Esophagus squamous epithelium (tissue), 5 donors: Measurements from ENCODE around the gene VAV2. TPM values are rescaled to one million over a fixed set of nuclear protein-coding genes. Genes with fewer than 3 reads are reported as not detected.

Experiments
- DNase-seq: peaks from one replicate; lab custom pipeline; 2025; lab: John Stamatoyannopoulos, UW
- H3K27ac ChIP-seq, 4 donors: fragments of 200-600 bp; sonication (generic); one replicate each; pipeline ENCODE4 v1.5.1; 2016 to 2019; ENCODE audit warnings: mild to moderate bottlenecking in 1 of 4
- H3K27me3 ChIP-seq, 4 donors: fragments of 200-600 bp; sonication (generic); 1 replicate in 3 of 4; 2 replicates in 1 of 4; pipeline versions ENCODE4 v1.5.1 to v1.6.0; 2017 to 2021; ENCODE audit warnings: antibody characterized with exemption in 1 of 4
- H3K36me3 ChIP-seq, 3 donors: fragments of 200-600 bp; sonication (generic); one replicate each; pipeline ENCODE4 v1.5.1; 2016 to 2019
- H3K4me1 ChIP-seq, 3 donors: fragments of 200-600 bp; sonication (generic); one replicate each; pipeline ENCODE4 v1.5.1; 2017 to 2019
- H3K4me3 ChIP-seq, 4 donors: fragments of 200-600 bp; sonication (generic); 1 replicate in 3 of 4; 2 replicates in 1 of 4; pipeline ENCODE4 v1.5.1; 2016 to 2019; ENCODE audit warnings: mild to moderate bottlenecking in 2 of 4, moderate library complexity in 1 of 4
- H3K9me3 ChIP-seq, 3 donors: fragments of 200-600 bp; sonication (generic); one replicate each; pipeline ENCODE4 v1.5.1; 2016 to 2019
- POLR2A ChIP-seq, 4 donors: fragments of 450-650 bp; IDR thresholded peaks; one replicate each; pipeline ENCODE4 v1.6.1; 2017; ENCODE audit warnings: antibody characterized with exemption in 4 of 4, mild to moderate bottlenecking in 4 of 4, moderate library complexity in 3 of 4
- WGBS, 2 donors: methylation state at CpG; one replicate each; pipeline ENCODE4 v1.1.5; 2018; 5-methylcytosine and 5-hydroxymethylcytosine counted together
- intact Hi-C: fragments of 100-400 bp; cut with DNase I; formaldehyde crosslinking; loops from one replicate; pipeline ENCODE4 v1.15.0; 2022
- total RNA-seq, 4 donors: library from RNA; depleted of rRNA; stranded (reverse); fragments of >200 nt; gene quantifications; one replicate each; pipeline ENCODE4 v1.1.0, GENCODE V29; 2016
- TF ChIP-seq, protein P1 (sequence below), 6 experiments: fragments of 450-650 bp in 4 of 6; fragments of 200-600 bp in 2 of 6; sonication (generic) in 2 of 6; IDR thresholded peaks; one replicate each; pipeline ENCODE4 v1.5.1; 2016 to 2019; ENCODE audit warnings: antibody characterized with exemption in 6 of 6, mild to moderate bottlenecking in 4 of 6, moderate library complexity in 4 of 6
- donor health status: DM: yes; HTN: yes; CAD: no.

Gene VAV2
- total RNA-seq, 4 donors from 2014 or later, result 3.8 to 7.6 (median 5.7) TPM

DNA sequence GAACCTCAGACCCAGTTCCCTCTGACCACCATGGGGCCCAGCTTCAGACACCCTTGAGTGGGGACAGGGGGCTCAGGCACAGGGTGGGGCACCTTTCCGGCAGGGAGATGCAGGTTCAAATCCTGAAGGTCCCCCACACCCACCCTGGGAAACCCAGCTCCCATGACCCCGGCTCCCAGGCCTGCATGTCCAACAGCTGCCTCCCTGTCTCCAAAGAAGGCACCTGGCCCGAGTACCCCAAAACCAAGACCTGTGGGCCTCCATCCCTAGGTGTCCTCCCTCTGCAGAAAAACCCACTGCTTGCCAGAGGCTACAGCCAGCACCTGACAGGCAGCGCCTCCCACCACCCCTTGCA is 38.5 kb downstream of the VAV2 start:
- no CpG with 5 or more reads among the region's 4 CpGs for WGBS, 2 donors
- H3K4me3 ChIP-seq, result no peak overlapping the region
- intact Hi-C loops, result no loop called here
- no peak overlapping the region for H3K27ac ChIP-seq
- no peaks in the 10 kb centered on the region for H3K36me3 ChIP-seq
- H3K9me3 ChIP-seq, result no peaks in the 10 kb centered on the region
- DNase-seq, result no peak
- TF ChIP-seq, protein P1, sequence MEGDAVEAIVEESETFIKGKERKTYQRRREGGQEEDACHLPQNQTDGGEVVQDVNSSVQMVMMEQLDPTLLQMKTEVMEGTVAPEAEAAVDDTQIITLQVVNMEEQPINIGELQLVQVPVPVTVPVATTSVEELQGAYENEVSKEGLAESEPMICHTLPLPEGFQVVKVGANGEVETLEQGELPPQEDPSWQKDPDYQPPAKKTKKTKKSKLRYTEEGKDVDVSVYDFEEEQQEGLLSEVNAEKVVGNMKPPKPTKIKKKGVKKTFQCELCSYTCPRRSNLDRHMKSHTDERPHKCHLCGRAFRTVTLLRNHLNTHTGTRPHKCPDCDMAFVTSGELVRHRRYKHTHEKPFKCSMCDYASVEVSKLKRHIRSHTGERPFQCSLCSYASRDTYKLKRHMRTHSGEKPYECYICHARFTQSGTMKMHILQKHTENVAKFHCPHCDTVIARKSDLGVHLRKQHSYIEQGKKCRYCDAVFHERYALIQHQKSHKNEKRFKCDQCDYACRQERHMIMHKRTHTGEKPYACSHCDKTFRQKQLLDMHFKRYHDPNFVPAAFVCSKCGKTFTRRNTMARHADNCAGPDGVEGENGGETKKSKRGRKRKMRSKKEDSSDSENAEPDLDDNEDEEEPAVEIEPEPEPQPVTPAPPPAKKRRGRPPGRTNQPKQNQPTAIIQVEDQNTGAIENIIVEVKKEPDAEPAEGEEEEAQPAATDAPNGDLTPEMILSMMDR (IDR thresholded peaks at IDR 0.05), result no peak
- no peak for TF ChIP-seq POLR2A (IDR thresholded peaks at IDR 0.05)
- H3K27me3 ChIP-seq, result no peaks in the 10 kb centered on the region
- H3K4me1 ChIP-seq, result peaks cover 6 to 43% (median 22%) of the 10 kb centered on the region in 3 donors

DNA sequence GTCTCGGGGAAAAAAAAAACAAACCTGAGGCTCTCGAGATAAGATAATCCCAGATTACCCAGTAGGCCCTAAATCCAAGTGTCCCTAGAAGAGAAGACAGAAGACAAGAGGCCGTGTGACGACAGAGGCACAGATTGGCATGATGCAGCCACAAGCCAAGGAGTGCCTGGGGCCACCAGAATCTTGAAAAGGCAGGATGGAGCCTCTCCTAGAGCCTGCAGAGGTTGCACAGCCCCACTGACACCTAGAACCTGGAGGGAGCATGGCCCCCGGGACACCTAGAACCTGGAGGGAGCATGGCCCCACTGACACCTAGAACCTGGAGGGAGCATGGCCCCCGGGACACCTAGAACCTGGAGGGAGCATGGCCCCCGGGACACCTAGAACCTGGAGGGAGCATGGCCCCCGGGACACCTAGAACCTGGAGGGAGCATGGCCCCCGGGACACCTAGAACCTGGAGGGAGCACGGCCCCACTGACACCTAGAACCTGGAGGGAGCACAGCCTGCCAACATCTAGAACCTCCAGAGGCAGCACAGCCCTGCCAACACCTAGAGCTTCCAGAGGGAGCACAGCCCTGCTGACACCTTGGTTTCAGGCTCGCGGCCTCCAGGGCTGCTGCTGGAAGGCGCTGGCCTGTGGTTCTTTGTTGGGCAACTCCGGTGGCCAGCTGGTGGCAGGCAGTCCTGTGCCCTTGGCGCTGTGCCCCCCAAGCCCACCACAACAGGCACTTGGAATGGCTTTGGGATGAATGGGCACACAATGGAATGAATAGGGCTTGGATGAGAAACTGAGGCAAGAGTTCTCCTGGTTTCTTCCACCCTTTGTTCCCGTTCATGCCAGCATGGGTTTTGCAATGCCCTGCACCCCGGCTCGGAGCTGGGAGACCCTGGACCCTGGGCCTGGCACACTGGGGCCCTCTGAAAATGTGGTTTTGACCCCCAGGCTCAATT is 39.2 kb downstream of the VAV2 start:
- TF ChIP-seq POLR2A (IDR thresholded peaks at IDR 0.05), result no peak
- TF ChIP-seq, protein P1 (IDR thresholded peaks at IDR 0.05), result no peak
- Histone ChIP-seq H3K27me3 (no peaks in the 10 kb centered on the region), H3K9me3 (no peaks in the 10 kb centered on the region), H3K27ac (no peak overlapping the region), H3K4me3 (no peak overlapping the region), H3K4me1 (peaks cover 6 to 41% (median 20%) of the 10 kb centered on the region in 3 donors), H3K36me3 (no peaks in the 10 kb centered on the region)
- no peak for DNase-seq
- intact Hi-C loops, result no loop called here
- WGBS, 2 donors, result 90 to 94% methylated on average over 7 of the region's 18 CpGs

DNA sequence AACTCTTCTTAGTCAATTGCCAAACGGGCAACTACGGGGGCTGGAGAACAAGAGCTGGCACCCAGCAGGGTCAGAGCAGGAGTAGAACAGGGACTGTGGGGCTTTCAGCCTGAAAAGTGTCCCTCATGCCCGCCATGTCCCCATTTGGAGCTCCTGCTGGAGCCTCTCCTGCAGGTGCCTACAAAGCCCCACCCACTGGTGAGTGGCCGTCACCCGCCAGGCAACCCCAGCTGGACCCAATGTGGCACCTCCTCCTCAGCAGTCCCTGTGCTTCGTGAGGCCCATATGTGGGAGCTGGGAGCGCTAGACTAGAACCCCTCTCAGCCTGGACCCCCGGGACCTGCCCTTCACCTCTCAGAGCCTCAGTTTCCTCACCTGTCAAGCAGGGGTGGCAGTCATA is 40.9 kb downstream of the VAV2 start:
- peaks cover 6 to 28% (median 6%) of the 10 kb centered on the region in 3 donors for H3K4me1 ChIP-seq
- intact Hi-C loops, result no loop called here
- DNase-seq, result no peak
- H3K27ac ChIP-seq, result peak overlapping the region in 1 of 4 donors; percentile 13
- H3K9me3 ChIP-seq, result no peaks in the 10 kb centered on the region
- H3K36me3 ChIP-seq, result no peaks in the 10 kb centered on the region
- H3K27me3 ChIP-seq, result no peaks in the 10 kb centered on the region
- no peak for TF ChIP-seq POLR2A (IDR thresholded peaks at IDR 0.05)
- TF ChIP-seq, protein P1 (IDR thresholded peaks at IDR 0.05), result no peak
- peak overlapping the region in 1 of 4 donors; percentile 2 for H3K4me3 ChIP-seq
- WGBS, 2 donors, result 80 to 100% methylated on average over 1 to 3 of the region's 8 CpGs

DNA sequence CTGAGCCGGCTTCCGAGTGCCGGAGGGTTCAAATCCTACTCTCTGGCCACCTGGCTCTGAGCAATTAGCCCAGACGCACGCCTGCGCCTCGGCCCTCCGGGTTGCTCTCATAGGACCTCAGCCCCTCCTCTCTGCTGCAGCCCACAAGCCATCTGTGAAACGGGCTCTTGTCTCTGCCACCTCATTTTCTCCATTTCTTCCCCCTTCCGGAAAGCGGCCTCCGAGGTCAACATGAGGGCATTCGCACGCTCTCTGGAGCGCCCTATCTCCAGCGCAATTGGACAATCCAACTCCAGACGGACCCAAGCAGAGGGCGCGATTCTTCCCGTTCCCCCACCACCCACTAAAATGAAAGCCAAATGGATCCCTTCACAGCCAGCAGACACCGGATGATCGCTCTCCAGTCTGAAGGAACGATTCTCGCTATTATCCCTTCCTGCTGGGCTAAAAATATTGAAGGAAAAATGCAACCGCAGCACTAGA is 41.5 kb downstream of the VAV2 start:
- TF ChIP-seq, protein P1 (IDR thresholded peaks at IDR 0.05), result no peak
- no peak for TF ChIP-seq POLR2A (IDR thresholded peaks at IDR 0.05)
- Histone ChIP-seq H3K4me3 (peak overlapping the region in 1 of 4 donors; percentile 2), H3K4me1 (peaks cover under 1 to 25% (median 2%) of the 10 kb centered on the region in 3 donors), H3K27me3 (no peaks in the 10 kb centered on the region), H3K36me3 (no peaks in the 10 kb centered on the region), H3K27ac (peak overlapping the region in 1 of 4 donors; percentile 13), H3K9me3 (no peaks in the 10 kb centered on the region)
- intact Hi-C loops, result no loop called here
- 69 to 90% methylated on average over 14 to 16 of the region's 25 CpGs for WGBS, 2 donors
- DNase-seq, result no peak

DNA sequence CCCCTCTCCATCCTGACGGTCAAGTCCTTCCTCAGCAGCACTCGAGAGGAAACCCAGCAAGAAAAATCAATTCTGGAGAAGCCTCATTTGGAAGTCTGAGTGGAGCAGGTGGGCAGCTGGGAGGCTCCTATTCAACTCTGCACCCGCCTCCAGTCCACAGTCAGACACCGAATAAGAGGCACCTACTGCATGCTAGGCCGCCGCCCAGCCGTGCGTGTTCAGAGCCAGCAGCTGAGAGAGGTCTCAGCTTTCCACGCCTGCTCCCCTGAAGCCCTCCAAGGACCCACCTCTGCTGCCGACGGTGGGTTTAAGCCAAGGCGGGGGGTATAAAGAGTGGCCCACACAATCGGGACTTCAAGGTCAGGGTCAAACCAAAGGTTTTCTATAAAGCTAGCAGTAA is 41.9 kb downstream of the VAV2 start:
- no peak overlapping the region for H3K4me3 ChIP-seq
- H3K4me1 ChIP-seq, result peaks cover 3 to 28% (median 6%) of the 10 kb centered on the region in 3 donors
- no peak overlapping the region for H3K27ac ChIP-seq
- H3K36me3 ChIP-seq, result no peaks in the 10 kb centered on the region
- TF ChIP-seq POLR2A (IDR thresholded peaks at IDR 0.05), result no peak
- TF ChIP-seq, protein P1 (IDR thresholded peaks at IDR 0.05), result no peak
- no peak for DNase-seq
- no peaks in the 10 kb centered on the region for H3K9me3 ChIP-seq
- 60 to 80% methylated on average over 2 to 11 of the region's 13 CpGs for WGBS, 2 donors
- intact Hi-C loops, result no loop called here
- H3K27me3 ChIP-seq, result no peaks in the 10 kb centered on the region
